Neural cell (in vitro differentiated cells): ENCODE measurements around the gene ISCU. TPM values are rescaled to one million over a fixed set of nuclear protein-coding genes. Genes with fewer than 3 reads are reported as not detected.

Source experiments
- H2AFZ ChIP-seq: fragments of 200-600, 300-800 bp; sonication (generic), shearing (Covaris generic); 2 replicates; pipeline ENCODE4 v1.6.0; 2014; ENCODE audit warnings: low read depth, mild to moderate bottlenecking, antibody characterized with exemption, low read length, moderate library complexity
- H3F3A ChIP-seq: fragments of 200-600 bp; shearing (Covaris generic); 2 replicates; pipeline ENCODE4 v1.6.1; 2016; ENCODE audit warnings: mild to moderate bottlenecking, moderate library complexity, mixed read lengths, antibody characterized with exemption, low read length; ENCODE audit not compliant: insufficient read depth, poor library complexity, severe bottlenecking
- H3K27ac ChIP-seq: fragments of 200-600, 300-800 bp; sonication (generic), shearing (Covaris generic); 2 replicates; pipeline ENCODE4 v1.5.1; 2014; ENCODE audit warnings: mild to moderate bottlenecking, low read length, moderate library complexity
- H3K27me3 ChIP-seq: fragments of 300-800, 200-600 bp; sonication (generic), shearing (Covaris generic); 2 replicates; pipeline ENCODE4 v1.6.0; 2014; ENCODE audit warnings: mild to moderate bottlenecking, low read depth, low read length, moderate library complexity; ENCODE audit not compliant: insufficient read depth
- H3K36me3 ChIP-seq: fragments of 300-800, 200-600 bp; sonication (generic), shearing (Covaris generic); 2 replicates; pipeline ENCODE4 v1.5.1; 2014; ENCODE audit warnings: mild to moderate bottlenecking, antibody characterized with exemption, low read length, moderate library complexity; ENCODE audit not compliant: insufficient read depth
- H3K4me2 ChIP-seq: fragments of 300-800, 200-600 bp; sonication (generic), shearing (Covaris generic); 2 replicates; pipeline ENCODE4 v1.6.0; 2014; ENCODE audit warnings: mild to moderate bottlenecking, low read length
- H3K4me3 ChIP-seq: fragments of 300-800, 200-600 bp; sonication (generic), shearing (Covaris generic); 2 replicates; pipeline ENCODE4 v1.5.1; 2014; ENCODE audit warnings: mild to moderate bottlenecking, low read length, moderate library complexity
- H3K79me2 ChIP-seq: fragments of 200-600 bp; shearing (Covaris generic); replicated peaks from 2 replicates; pipeline ENCODE4 v1.6.0; 2014; ENCODE audit warnings: mild to moderate bottlenecking, low read length, moderate library complexity; ENCODE audit not compliant: insufficient read depth
- H3K9ac ChIP-seq: fragments of 300-800, 200-600 bp; sonication (generic), shearing (Covaris generic); 2 replicates; pipeline ENCODE4 v1.6.1; 2016; ENCODE audit warnings: mild to moderate bottlenecking, low read length, mixed read lengths
- H3K9me2 ChIP-seq: fragments of 200-600 bp; shearing (Covaris generic); 2 replicates; pipeline ENCODE4 v1.6.1; 2016; ENCODE audit warnings: mild to moderate bottlenecking, low read length, mixed read lengths; ENCODE audit not compliant: insufficient read depth
- H3K9me3 ChIP-seq: fragments of 200-600, 300-800 bp; sonication (generic), shearing (Covaris generic); 2 replicates; pipeline ENCODE4 v1.6.1; 2016; ENCODE audit warnings: mild to moderate bottlenecking, mixed run types, low read length, moderate library complexity, mixed read lengths
- H4K20me1 ChIP-seq: fragments of 200-600 bp; shearing (Covaris generic); 2 replicates; pipeline ENCODE4 v1.6.1; 2016; ENCODE audit warnings: mild to moderate bottlenecking, mixed run types; ENCODE audit not compliant: insufficient read depth
- EP300 ChIP-seq: fragments of 450-650 bp; conservative IDR thresholded peaks from 2 replicates; pipeline ENCODE4 v1.6.1; 2014; ENCODE audit warnings: antibody characterized with exemption, mild to moderate bottlenecking, moderate library complexity; ENCODE audit not compliant: poor library complexity, severe bottlenecking
- EZH2 ChIP-seq: fragments of 200-600, 300-800 bp; shearing (Covaris generic), sonication (generic); IDR thresholded peaks from 2 replicates; pipeline ENCODE4 v1.6.1; 2014; ENCODE audit warnings: antibody characterized with exemption, low read length, borderline replicate concordance, mild to moderate bottlenecking; ENCODE audit not compliant: insufficient read depth, poor library complexity, severe bottlenecking
- MXI1 ChIP-seq: fragments of 450-650 bp; conservative IDR thresholded peaks from 2 replicates; pipeline ENCODE4 v1.6.1; 2014; ENCODE audit warnings: antibody characterized with exemption, mild to moderate bottlenecking; ENCODE audit not compliant: poor library complexity, severe bottlenecking
- POLR2AphosphoS5 ChIP-seq: IDR thresholded peaks from 2 replicates; pipeline ENCODE4 v1.6.1; 2012
- RAD21 ChIP-seq: fragments of 450-650 bp; conservative IDR thresholded peaks from 2 replicates; pipeline ENCODE4 v1.6.1; 2014; ENCODE audit warnings: antibody characterized with exemption, mild to moderate bottlenecking, moderate library complexity
- SMC3 ChIP-seq: fragments of 450-650 bp; conservative IDR thresholded peaks from 2 replicates; pipeline ENCODE4 v1.6.1; 2014; ENCODE audit warnings: antibody characterized with exemption, mild to moderate bottlenecking, moderate library complexity; ENCODE audit not compliant: poor library complexity
- TAF1 ChIP-seq: IDR thresholded peaks from 2 replicates; pipeline ENCODE4 v1.6.1; 2012; ENCODE audit warnings: low read depth
- polyA plus RNA-seq: library from polyadenylated mRNA; depleted of rRNA; stranded (reverse); fragments of >200 nt; gene quantifications from 2 replicates; pipeline ENCODE4 v1.2.3, GENCODE V29; 2014
- TF ChIP-seq, protein P1 (sequence below): IDR thresholded peaks from 2 replicates; pipeline ENCODE4 v1.6.1; 2012; ENCODE audit warnings: borderline replicate concordance
- TF ChIP-seq, protein P2 (sequence below): fragments of 450-650 bp; IDR thresholded peaks from 2 replicates; pipeline ENCODE4 v1.5.1; 2014; ENCODE audit warnings: antibody characterized with exemption, mild to moderate bottlenecking, moderate library complexity; ENCODE audit not compliant: poor library complexity, severe bottlenecking

Gene ISCU
- polyA plus RNA-seq, 1 donor from 2014 or later, result 164 TPM

DNA sequence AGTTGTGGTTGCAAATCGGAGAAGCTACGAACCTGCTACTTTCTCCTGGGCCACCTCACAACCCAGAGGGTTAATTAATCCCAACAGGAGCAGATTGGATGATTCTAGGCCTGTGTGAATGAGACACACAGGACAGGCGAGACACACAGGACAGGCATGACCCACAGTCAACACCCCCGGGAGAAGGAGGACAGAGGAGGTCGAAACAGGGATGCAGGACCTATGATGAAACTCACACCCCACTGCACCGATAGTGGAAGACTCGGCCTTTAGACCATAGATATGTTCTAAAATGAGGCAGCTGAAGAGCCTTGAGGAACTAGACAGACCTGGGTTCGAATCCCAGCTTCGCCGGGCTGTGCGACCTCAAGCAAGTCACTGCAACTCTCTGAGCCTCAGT, 23.9 kb downstream of the ISCU start:
- Histone ChIP-seq H3K36me3 (no peaks in the 10 kb centered on the region), H3F3A (no peaks in the 10 kb centered on the region), H3K79me2 (no peaks in the 10 kb centered on the region), H3K9ac (no peak overlapping the region), H4K20me1 (no peaks in the 10 kb centered on the region), H3K9me2 (no peaks in the 10 kb centered on the region), H3K27ac (no peak overlapping the region), H2AFZ (no peak overlapping the region), H3K9me3 (no peaks in the 10 kb centered on the region), H3K27me3 (no peaks in the 10 kb centered on the region), H3K4me3 (no peak overlapping the region), H3K4me2 (no peak overlapping the region)
- no peak for TF ChIP-seq EZH2
- TF ChIP-seq MXI1, result no peak
- TF ChIP-seq EP300, result no peak
- no peak for TF ChIP-seq POLR2AphosphoS5
- TF ChIP-seq SMC3, result no peak
- TF ChIP-seq, protein P1, sequence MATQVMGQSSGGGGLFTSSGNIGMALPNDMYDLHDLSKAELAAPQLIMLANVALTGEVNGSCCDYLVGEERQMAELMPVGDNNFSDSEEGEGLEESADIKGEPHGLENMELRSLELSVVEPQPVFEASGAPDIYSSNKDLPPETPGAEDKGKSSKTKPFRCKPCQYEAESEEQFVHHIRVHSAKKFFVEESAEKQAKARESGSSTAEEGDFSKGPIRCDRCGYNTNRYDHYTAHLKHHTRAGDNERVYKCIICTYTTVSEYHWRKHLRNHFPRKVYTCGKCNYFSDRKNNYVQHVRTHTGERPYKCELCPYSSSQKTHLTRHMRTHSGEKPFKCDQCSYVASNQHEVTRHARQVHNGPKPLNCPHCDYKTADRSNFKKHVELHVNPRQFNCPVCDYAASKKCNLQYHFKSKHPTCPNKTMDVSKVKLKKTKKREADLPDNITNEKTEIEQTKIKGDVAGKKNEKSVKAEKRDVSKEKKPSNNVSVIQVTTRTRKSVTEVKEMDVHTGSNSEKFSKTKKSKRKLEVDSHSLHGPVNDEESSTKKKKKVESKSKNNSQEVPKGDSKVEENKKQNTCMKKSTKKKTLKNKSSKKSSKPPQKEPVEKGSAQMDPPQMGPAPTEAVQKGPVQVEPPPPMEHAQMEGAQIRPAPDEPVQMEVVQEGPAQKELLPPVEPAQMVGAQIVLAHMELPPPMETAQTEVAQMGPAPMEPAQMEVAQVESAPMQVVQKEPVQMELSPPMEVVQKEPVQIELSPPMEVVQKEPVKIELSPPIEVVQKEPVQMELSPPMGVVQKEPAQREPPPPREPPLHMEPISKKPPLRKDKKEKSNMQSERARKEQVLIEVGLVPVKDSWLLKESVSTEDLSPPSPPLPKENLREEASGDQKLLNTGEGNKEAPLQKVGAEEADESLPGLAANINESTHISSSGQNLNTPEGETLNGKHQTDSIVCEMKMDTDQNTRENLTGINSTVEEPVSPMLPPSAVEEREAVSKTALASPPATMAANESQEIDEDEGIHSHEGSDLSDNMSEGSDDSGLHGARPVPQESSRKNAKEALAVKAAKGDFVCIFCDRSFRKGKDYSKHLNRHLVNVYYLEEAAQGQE, result no peak
- no peak for TF ChIP-seq RAD21
- no peak for TF ChIP-seq TAF1
- TF ChIP-seq, protein P2, sequence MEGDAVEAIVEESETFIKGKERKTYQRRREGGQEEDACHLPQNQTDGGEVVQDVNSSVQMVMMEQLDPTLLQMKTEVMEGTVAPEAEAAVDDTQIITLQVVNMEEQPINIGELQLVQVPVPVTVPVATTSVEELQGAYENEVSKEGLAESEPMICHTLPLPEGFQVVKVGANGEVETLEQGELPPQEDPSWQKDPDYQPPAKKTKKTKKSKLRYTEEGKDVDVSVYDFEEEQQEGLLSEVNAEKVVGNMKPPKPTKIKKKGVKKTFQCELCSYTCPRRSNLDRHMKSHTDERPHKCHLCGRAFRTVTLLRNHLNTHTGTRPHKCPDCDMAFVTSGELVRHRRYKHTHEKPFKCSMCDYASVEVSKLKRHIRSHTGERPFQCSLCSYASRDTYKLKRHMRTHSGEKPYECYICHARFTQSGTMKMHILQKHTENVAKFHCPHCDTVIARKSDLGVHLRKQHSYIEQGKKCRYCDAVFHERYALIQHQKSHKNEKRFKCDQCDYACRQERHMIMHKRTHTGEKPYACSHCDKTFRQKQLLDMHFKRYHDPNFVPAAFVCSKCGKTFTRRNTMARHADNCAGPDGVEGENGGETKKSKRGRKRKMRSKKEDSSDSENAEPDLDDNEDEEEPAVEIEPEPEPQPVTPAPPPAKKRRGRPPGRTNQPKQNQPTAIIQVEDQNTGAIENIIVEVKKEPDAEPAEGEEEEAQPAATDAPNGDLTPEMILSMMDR, result no peak

DNA sequence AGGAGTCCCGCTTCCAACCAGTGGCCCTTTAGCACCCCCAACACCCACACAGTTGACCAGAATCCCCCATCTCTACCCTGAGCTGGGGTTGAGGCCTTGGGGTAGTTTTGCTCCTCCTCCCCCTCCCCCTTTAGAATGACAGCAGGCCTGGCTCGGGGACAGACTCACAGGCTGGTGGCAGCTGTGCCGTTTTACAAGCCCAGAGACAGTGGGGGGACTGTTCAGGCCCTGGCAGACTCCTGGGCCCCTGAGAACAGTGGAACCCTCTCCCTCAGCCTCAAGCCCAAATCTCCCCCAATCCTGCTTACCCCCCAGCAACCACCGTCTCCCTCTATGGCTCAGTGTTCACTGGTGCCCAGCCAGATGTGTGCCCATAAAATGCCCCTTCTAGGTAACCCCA, 25.4 kb downstream of the ISCU start:
- Histone ChIP-seq H3K4me3 (no peak overlapping the region), H3K9ac (no peak overlapping the region), H2AFZ (no peak overlapping the region), H3K9me3 (no peaks in the 10 kb centered on the region), H3K27ac (no peak overlapping the region), H3K4me2 (no peak overlapping the region), H3K79me2 (no peaks in the 10 kb centered on the region), H4K20me1 (no peaks in the 10 kb centered on the region), H3K9me2 (no peaks in the 10 kb centered on the region), H3F3A (no peaks in the 10 kb centered on the region), H3K27me3 (no peaks in the 10 kb centered on the region), H3K36me3 (no peaks in the 10 kb centered on the region)
- TF ChIP-seq MXI1, result no peak
- no peak for TF ChIP-seq SMC3
- TF ChIP-seq, protein P2, result no peak
- no peak for TF ChIP-seq EP300
